ENCODE data around the gene RPL10A.

The RPL10A gene

DNA sequence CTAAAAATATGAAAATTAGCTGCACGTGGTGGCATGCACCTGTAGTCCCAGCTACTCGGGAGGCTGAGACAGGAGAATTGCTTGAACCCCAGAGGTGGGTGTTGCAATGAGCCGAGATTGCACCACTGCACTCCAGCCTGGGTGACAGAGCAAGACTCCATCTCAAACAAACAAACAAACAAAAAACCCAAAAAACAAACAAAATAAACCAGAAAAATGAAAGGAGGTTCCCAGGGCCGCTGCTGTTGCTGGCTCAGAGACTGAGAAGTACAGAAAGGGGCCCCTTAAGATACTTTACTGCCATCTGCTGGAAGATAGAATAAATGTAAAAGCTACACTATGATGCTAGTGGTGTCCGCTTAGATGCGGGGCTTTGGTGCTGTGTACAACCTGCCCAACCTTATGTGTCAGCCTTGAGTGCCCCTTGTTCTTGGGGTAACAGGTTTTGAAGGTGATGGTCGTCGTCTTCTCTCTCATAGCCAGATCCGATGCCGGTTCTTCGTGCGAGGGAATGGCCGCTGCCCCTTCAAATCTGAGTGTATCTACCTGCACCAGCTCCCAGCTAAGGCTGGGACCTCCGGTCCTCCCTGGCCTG lies 18.8 kb upstream of the RPL10A start:
- DNase-seq: peak; percentile 93

DNA sequence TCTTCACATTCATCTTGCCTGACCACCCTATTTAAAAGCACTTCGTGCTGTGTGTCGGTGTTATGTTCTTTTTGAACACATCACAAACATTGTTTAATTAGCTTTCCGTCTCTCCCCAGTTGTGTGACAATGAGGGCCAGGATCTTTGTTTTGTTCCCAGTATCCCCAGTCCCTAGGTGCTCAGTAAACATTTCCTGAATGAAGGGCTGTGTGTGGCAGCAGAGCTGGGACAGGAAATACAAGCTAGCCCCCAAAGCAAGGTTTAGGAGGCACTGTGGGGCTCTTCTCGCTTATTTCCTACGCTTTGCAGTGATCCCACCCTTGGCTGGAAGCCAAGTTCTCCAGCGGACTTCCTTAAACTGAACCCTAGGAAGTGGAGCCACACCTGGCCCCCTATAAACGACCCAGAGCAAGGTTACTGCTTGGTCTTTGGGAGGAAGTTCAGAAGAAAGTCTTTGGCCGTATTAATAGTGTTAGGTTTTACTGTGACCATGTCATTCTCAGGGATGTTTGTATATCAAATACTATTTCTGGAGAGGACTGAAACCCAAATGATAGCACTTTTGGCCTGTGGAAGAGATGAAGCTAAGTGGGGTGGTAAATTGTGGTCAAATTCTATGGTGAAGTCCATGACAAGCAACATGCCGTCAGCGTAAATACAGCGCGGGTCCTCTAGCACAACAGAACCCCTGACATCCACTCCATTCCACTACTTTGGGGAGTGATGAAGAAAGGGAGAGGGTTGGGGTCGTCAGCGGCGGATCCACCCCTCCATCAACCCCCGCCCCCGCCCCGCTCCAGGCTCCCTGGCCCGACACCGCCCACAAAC lies 16.6 kb upstream of the RPL10A start:
- DNase-seq: no peak

DNA sequence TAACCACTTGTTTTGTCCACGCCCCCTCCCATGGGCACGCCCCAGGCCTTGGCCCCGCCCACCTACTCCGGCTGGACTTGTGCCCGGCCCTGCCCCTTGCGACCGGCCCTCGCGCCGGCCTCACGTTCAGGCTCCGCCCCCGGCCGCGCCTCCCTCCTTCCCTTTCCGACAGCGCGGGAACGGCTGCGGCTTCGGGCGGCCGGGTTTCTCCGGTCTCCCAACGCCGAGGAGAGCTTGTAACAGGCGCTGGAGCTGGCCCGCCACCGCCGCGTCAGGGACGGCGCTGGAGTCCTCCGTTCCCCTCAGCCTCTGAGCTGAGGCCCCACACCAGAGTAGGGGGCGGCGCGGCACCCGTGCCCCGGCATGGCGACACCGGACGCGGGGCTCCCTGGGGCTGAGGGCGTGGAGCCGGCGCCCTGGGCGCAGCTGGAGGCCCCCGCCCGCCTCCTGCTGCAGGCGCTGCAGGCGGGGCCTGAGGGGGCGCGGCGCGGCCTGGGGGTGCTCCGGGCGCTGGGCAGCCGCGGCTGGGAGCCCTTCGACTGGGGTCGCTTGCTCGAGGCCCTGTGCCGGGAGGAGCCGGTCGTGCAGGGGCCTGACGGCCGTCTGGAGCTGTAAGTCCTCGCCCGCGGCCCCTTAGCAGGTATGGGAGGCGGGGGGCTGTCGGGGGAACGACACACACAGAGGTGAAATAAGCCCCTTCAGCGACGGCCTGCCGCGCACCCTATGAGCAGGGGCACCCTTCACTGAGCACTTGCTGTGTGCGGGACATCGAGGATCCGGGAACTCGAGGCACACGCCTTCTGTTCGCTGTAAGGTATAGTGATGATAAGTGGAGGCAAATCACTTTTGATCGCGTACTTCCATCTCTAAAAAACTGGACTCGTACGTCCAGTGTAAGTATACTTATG lies 15.8 kb upstream of the RPL10A start, which contains the start of gene FANCE:
Gene FANCE, plus strand, starts transcription at position 156 of the 908 bp plus-strand sequence. Its CDS starts 208 bp downstream, at position 364.
- DNase-seq: peak; percentile 96

DNA sequence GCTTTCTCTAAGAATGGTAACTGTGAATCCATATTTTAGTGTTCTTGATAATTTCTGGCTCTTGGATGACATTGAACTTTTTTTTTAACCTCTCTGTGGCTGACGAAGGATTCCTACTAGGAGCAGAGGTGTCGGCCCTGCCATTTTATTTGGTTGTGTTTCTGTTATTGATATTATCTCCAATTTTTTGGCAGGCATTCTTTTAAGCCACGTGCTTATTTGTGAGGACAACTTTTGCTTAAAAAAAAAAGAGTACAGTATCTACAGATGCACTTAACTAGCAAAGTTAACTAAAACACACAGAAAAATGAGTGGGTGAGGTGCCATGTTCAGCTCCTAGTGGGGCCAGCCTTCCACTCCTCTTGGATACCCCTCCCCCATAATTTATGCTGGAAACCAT lies 15.0 kb upstream of the RPL10A start:
- peak; percentile 76 for DNase-seq

DNA sequence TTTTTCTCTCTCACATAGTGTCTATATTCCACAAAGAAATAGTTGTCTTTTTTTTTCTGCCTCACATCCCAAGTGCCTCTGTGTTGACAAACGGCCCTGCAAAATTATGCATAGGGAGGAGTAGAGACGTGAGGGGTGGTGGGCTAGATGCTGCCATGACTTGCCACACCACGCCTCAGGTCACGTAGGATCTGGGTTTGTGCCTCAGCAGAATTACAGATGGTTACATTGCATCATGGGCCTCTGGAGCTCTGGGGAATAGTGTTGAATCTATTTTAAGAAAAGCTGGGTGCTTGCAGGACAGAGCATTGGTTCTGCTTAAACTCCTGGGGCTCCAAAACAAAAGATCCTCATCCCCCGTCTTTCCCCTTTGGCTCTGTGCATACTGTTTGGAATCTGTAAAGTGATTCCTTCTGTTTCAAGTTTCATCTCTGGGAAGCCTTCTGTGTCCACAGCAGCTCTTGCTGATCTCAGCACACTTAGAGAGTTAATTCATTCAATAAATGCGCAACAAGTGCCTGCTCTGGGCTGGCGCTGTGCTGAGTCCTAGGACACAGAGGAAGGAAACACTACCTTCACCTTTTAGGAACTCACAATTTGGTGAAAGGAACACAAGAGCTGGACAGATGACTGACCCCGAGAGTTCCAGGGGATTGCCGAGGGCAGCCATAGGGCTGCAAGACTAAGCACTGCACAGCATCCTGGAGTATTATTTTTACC lies 13.7 kb upstream of the RPL10A start:
- DNase-seq: no peak

DNA sequence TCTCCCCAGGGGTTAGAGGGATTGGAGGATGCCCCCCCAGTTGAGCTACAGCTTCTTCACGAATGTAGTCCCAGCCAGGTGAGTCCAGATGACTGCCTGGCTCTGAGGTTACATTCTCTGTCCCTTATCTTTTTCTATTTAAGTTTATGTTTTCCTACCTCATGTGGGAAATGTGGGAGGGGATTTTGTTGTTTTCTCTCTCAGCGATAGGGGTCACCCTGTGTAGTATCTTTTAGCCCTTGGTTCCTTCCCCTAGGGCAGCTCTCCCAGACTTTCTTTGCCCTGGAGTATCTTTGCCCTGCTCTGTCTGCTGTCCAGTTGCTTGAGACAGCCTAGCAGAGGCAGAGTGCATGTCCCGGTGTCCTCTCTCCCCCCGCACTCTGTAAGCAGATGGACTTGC lies 10.3 kb upstream of the RPL10A start:
- no peak for DNase-seq

DNA sequence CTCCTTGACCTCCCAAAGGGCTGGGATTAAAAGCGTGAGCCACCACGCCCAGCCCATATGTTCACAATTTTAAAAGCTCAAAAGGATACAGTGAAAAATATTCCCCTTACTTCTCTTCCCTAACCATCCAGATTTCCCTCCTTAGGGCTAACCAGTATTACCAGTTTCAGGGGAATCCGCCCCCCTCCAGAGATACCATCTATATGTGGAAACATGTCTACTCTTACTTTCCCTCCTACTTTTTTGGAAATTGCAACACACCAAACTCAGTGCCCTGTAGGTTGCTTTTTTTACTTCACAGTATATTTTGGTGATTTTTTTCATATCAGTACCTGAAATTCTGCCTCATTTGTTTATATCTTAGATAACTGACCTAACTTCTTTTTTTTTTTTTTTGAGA lies 6.9 kb upstream of the RPL10A start:
- no peak for DNase-seq

DNA sequence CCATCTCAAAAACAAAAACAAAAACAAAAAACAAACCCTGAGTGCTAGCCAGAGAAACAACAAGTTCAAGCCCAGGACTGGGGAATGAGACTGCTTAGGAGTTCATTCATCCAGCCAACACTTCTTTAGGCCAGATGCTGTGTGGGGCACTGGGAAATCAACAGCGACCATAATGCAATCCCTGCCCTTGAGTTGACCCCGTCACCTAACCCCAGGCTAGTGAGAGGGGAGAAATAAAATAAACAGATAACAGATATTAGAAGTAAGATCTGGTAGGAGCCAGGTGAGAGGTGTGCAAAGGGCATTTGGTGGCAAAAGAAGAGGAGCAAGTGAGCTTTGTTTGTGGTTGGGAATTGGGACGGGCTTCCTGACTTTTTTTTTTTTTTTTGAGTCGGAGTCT lies 4.9 kb upstream of the RPL10A start:
- no peak for DNase-seq

DNA sequence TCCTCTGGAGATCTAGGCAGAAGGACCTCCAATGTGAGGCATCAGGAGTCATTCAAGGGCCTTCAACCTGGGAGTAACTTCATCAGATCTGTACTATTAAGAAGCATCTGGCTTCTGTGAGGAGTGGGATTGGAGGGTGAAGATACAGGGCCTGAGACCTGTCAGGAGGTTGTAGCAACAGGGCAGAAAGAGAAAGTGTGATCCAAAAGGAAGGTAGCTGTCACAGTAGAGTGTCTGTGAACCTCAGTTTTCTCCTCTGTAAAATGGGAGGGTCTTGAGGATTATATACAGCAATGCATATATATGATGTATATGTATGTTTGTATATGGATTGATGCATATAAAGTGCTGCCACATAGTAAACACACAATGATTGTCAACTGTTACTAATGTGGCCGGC lies 2.6 kb upstream of the RPL10A start:
- no peak for DNase-seq

DNA sequence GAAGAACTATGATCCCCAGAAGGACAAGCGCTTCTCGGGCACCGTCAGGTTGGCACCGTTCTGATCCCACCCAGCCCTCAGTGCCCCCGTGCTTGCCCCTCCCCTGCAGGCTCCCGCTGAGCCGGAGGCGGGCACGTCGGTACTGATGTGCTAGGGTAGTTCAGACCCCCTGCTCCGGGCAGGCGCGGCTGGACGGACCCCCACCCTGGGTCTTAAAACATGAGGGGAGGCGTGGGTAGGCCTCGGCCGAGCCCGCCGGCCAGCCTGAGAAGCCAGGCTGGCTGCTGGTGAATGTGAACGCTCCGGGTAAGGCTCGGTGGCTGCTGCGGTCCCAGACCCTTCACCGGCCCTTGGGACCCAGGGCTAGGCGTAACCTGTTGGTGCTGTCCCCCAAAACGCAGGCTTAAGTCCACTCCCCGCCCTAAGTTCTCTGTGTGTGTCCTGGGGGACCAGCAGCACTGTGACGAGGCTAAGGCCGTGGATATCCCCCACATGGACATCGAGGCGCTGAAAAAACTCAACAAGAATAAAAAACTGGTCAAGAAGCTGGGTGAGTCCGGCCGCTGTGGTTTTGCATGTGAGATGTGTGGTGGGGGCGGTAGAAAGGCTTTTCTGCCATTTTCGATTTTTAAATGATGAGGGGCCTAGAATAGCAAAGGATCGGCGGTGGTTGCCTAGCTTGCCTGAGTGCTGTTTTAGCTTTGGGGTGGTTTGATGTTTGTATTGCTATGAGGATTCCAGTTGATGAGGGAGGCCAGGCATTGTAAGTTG lies 964 bp downstream of the RPL10A start:
- DNase-seq: no peak

DNA sequence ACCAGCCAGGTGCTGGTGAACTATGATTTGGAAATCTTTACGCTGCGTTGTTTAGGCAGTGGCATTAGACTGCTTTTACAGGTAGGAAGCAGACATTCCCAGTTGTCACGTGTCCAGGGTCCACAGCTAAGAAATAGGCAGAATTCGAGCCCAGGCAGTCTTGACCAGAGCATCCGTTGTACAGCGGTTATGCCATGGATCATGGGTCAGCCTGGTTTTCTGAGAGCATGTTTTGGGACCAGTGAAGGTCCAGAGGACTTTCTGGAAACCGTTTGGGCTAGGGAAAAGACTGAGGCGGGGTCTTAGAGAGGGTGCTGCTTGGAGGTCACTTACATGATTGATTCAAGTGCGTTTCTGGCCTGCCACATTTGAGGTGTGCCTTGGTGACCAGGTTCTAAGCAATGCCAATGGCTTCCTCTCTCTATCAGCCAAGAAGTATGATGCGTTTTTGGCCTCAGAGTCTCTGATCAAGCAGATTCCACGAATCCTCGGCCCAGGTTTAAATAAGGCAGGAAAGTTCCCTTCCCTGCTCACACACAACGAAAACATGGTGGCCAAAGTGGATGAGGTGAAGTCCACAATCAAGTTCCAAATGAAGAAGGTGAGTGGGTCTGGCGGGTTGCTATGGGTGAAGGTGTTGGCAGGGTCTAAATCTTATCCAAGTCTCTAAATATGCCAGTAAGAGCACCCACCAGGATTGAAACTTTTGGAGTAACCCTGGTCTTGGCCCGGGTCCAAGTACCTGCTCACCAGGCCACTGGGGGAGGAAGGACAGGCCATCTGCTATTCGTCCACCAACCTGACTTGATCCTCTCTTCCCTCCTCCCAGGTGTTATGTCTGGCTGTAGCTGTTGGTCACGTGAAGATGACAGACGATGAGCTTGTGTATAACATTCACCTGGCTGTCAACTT lies 1.8 kb downstream of the RPL10A start:
- no peak for DNase-seq

DNA sequence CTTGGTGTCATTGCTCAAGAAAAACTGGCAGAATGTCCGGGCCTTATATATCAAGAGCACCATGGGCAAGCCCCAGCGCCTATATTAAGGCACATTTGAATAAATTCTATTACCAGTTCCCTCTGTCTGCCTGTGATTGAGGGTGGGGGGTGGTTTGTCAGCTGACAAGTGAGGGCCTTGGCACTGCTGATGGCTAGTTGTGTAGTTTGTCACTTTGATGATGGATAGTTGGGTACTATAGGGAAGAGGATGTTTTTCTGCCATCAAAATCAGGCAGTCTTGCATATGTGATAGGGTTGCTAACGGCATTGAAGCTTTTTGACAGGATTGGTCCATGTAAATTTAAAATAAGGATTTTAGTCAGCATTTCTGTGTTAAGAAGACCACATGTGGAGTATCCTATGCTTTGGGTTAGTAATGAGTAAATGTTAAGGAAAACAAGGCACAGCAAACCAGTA lies 2.5 kb downstream of the RPL10A start:
- no peak for DNase-seq

DNA sequence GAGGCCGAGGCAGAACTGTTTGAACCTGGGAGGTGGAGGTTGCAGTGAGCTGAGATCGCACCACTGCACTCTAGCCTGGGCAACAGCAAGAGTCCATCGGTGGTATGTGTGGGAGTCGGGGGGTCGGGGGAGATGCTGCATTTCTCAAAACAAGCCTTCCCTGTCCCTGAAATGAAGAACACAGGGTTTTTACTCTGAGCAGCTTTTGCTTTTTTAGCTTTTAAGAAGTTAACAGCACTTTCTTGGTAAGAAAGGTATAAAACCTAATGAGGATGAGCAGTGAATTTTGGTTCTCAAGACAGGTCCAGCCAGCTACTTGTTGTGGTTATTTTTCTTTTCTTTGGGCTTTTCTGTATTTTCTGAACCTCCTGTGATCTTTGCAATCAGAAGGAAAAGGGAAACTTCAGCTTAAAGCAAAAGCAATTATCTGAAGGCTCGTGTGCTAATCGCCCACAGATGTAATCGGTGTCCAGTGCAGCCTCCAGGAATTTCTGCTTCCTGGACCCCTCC lies 3.7 kb downstream of the RPL10A start:
- no peak for DNase-seq

DNA sequence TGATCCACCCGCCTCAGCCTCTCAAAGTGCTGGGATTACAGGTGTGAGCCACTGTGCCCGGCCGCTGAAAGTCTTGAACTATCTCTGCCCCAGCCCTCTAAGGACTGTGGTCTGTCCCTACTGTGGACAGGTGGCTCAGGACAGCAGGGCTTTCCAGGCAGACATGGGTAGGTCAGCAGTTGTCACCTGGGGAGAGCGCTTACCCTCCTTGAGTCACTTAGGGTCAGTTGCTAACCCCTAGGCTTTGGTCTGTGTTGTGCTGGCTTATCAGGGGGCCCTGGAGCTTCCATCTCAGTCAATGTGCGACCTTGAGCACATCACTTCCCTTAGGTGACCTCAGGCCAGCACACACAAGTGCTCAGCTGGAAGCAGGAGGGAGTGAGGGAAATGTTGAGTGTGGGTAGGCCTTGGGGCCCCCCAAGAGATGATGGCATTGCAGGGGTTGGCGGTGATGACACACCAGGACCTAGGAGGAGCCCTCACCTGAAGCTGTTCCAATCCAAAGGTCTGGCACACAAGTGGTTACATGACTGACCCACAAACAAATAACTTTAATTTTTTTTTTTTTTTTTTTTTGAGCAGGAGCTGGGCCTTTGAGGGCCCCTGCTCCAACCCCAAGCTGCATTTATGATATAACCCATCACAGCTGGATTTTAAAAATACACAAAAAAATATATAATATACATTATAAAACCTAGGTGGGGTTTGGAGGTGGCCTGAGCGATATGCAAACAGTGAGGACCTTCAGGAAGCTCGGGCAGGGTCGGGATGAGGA lies 5.1 kb downstream of the RPL10A start:
- DNase-seq: no peak

DNA sequence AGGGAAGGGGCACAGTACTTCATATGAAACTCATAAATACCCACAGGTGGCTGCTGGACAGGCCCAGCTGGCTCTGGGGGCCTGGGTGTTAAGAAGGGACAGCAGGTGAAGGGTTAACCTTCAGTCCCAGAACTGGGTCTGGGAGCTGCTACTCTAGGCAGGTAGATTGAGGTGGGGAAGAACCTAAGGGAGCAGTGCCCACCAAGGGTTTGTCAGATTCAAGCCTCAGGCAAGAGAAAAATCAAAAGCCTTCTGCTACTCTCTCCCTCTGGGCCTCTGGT lies 5.6 kb downstream of the RPL10A start:
- DNase-seq: no peak

DNA sequence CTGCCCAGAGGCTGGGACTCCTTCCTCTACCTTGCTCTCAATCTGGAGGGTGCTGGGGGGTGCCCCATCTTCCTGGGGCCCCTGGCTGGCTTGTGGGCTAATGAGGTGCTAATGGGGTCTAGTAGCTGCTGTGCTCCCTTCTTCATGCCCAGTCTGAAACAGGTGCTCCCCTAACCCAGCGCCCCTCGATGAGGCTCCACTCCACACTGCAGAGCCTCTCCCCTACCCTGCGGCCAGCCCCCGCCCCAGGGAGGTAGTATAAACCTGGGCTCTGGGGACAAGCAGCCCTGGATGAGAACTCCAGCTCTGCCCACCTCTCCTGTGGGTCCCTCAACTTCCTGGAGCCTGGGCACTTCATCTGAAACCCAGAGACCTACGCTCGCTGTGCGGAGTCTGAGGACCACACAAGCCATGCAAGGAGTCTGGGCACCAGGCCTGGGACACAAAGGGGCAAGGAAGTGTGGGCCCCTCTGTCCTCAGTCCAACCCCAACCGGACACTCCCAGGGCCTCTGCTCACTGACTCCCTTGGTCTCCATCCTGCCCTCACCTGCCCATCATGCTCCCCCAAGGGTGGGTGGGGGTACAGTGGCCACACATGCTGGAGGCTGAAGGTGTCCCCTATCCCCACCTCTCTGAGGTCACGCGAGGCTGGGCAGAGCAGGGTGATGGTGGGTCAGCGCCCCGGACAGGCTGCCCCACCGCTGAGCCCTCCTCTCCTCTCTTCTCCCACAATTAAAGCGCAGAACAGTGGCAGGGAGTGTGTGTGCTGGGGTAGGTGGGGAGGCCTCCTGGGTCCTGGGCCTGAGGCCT lies 6.1 kb downstream of the RPL10A start:
- DNase-seq: no peak

DNA sequence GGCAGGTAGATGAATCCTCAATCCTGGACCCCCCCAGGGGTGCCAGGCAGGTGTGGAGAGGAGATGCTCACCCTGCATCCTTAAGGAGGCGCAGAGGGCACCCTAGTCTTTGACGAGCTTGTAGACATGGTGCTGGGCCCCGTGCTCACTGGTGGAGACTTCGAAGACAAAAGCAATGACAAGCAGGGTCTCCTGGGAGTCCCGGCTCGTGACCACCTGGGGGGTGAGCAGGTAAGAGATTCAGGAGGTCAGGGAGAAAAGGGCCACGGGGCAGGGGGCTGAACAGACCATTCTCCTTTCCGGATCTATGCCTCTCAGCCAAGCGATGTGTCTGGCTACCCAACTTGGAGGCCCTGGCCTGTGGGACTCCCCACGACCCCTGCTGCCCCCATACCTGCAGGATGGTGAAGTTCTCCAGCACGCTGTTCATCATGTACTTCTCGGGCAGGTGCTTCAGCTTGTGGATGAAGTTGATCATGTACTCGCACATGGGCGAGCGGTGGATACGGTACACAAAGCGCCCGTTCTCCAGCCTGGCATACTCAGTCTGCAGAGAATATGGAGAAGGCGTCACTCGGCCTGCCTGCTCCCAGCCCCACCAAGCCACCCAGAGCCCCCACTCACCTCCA lies 6.9 kb downstream of the RPL10A start:
- no peak for DNase-seq

DNA sequence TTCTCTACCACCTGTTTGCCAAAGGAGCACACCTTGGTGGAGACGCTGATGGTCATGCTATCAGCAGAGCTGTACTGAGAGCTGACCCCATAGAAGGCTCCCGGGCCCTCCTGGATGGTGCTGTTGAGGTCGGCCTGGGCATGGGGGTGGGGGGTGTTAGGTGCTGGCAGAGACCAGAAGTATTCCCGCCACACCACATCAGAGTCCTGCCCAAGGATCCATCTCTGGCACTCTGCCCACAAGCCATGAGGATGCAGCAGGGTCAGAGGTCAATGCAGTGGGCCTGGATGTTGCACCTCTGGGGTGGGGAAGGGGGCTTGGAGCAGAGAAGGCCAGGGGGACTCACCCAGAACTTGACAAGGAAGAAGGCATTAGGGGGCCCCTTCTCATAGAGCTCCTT lies 7.4 kb downstream of the RPL10A start:
- no peak for DNase-seq

DNA sequence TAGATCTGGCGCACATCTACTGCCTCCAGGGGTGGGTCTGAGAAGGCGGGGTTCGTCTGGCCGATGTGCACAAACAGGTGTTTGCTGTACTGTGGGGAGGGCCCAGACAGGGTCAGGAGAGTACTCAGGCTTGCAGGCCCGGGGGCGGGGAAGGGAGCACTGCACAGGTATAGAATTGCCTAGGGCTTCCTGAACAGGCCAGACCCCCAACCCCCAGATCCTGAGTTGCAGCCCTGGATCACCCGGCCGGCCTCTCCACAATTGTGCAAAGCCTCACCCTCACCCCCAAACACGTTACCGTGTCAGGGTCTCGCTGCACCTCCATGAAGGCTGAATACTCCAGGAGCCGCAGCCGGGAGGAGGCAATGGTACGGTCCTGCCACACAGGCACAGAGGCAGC lies 7.8 kb downstream of the RPL10A start:
- DNase-seq: no peak

Data from hematopoietic multipotent progenitor cell treated with erythropoietin and hydrocortisone succinate and interleukin-3 and kit ligand, for 4 days (in vitro differentiated cells).